ENCODE results near the gene ARMS2.

Gene ARMS2

DNA sequence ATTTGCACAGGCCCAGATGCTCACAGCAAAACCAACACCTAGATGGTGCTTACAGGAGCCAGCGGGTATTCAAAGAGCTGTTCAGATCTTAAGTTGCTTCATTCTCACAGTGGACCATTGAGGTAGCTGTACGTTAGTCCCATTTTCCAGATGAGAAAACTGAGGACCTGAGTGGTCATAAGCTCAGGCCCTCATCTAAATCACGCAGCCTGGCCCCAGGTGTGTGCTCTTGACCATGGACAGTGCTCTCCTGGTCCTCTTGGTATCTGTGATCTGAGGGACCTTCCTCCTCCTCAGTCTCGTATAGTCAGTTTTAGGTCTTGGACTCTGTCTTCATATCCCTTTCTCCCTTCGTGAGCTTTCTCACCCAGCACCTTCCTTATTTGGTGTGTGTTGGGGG lies 50.6 kb downstream of the ARMS2 start:
- H3K4me3 ChIP-seq (ENCODE audit: low read length), result no peak overlapping the region
- DNase-seq (ENCODE audit: low read depth, low spot score), result no peak

DNA sequence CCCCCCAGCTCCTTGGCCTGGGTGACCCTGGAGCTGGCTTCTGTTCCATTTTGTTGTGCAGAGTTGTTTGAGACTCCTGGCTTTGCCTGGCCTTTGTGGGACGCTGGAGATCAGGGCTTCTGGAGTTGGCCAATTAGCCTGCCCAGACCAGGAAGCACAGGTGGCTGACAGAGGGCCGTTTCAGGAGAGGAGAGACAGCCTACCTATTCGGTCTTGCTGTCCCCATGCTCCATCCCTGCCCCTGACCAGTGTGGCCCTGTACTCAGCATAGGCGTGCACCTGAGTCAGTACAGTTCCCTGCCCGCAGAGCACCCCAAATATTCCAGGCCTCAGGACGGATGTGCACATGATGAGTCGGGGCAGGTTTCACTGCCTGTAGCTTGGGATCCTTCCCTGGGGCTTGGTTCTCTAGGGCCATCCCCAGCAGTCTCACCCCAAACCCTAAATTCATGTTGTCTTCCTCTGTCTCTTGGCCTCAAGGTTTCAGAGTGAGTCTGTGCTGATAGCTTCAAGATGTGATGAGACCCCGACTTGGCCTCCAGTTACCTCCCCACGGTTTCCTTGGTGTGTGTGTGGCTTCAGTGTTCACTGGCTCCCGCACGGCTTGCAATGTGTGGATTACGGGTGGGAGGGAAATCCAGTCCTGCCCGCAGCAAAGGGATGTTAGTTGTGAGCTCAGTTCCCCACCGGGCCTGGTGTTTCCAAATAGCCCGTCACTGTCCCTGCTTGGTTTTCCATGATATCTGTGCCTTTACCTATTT lies 51.6 kb downstream of the ARMS2 start:
- H3K4me3 ChIP-seq (ENCODE audit: low read length), result no peak overlapping the region
- DNase-seq (ENCODE audit: low read depth, low spot score), result no peak

All from Jurkat, Clone E6-1 (cell line).